ENCODE results near the gene KCTD1. TPM values are rescaled to one million over a fixed set of nuclear protein-coding genes. Genes with fewer than 3 reads are reported as not detected.
A peak's percentile ranks its signal among the peaks of the same experiment; 100 is the strongest.

Gene KCTD1
- total RNA-seq, 1 donor from 2014 or later = 3.7 TPM

GRCh38 chr18:26550998-26551694 is 2.8 kb upstream of the KCTD1 start:
- no peaks in the 10 kb centered on the region for H3K9me3 ChIP-seq (ENCODE audit: control insufficient read depth in 3 of 3, low read length in 3 of 3)
- H3K4me1 ChIP-seq (ENCODE audit: control insufficient read depth in 3 of 3, insufficient read depth in 3 of 3, low read length in 3 of 3) = peaks cover 16 to 34% (median 18%) of the 10 kb centered on the region in 3 donors
- H3K4me3 ChIP-seq (ENCODE audit: low read length in 3 of 3) = peak overlapping the region in 2 of 3 donors; percentile 82
- H3K36me3 ChIP-seq (ENCODE audit: control insufficient read depth in 3 of 3, insufficient read depth in 3 of 3, low read length in 3 of 3) = peaks cover 0 to 3% (median 0%) of the 10 kb centered on the region in 3 donors
- H3K27me3 ChIP-seq (ENCODE audit: control insufficient read depth in 3 of 3, insufficient read depth in 3 of 3, low read length in 3 of 3) = peaks cover 4 to 20% (median 15%) of the 10 kb centered on the region in 3 donors
- no peak overlapping the region for H3K27ac ChIP-seq (ENCODE audit: low read depth, low read length)
- peak overlapping the region in 1 of 3 donors; percentile 33 for H3K9ac ChIP-seq (ENCODE audit: low read depth in 1 of 3, low read length in 3 of 3)

GRCh38 chr18:26549263-26550094 is 1.1 kb upstream of the KCTD1 start:
- H3K9me3 ChIP-seq (ENCODE audit: control insufficient read depth in 3 of 3, low read length in 3 of 3) = no peaks in the 10 kb centered on the region
- H3K9ac ChIP-seq (ENCODE audit: low read depth in 1 of 3, low read length in 3 of 3) = peak overlapping the region; percentile 20 to 80 (median 64)
- H3K36me3 ChIP-seq (ENCODE audit: control insufficient read depth in 3 of 3, insufficient read depth in 3 of 3, low read length in 3 of 3) = peaks cover 0 to 3% (median 0%) of the 10 kb centered on the region in 3 donors
- H3K4me1 ChIP-seq (ENCODE audit: control insufficient read depth in 3 of 3, insufficient read depth in 3 of 3, low read length in 3 of 3) = peaks cover 23 to 47% (median 28%) of the 10 kb centered on the region in 3 donors
- H3K27ac ChIP-seq (ENCODE audit: low read depth, low read length) = peak overlapping the region; percentile 36
- H3K27me3 ChIP-seq (ENCODE audit: control insufficient read depth in 3 of 3, insufficient read depth in 3 of 3, low read length in 3 of 3) = peaks cover 4 to 20% (median 15%) of the 10 kb centered on the region in 3 donors
- peak overlapping the region; percentile 70 to 82 (median 82) for H3K4me3 ChIP-seq (ENCODE audit: low read length in 3 of 3)

- H3K27ac ChIP-seq (ENCODE audit: low read depth, low read length) = no peak overlapping the region
- peaks cover 0 to 3% (median 0%) of the 10 kb centered on the region in 3 donors for H3K36me3 ChIP-seq (ENCODE audit: control insufficient read depth in 3 of 3, insufficient read depth in 3 of 3, low read length in 3 of 3)
- no peaks in the 10 kb centered on the region for H3K9me3 ChIP-seq (ENCODE audit: control insufficient read depth in 3 of 3, low read length in 3 of 3)
- H3K4me3 ChIP-seq (ENCODE audit: low read length in 3 of 3) = peak overlapping the region; percentile 75 to 82 (median 82)
- peaks cover 4 to 18% (median 15%) of the 10 kb centered on the region in 3 donors for H3K27me3 ChIP-seq (ENCODE audit: control insufficient read depth in 3 of 3, insufficient read depth in 3 of 3, low read length in 3 of 3)
- peak overlapping the region; percentile 50 to 80 (median 51) for H3K9ac ChIP-seq (ENCODE audit: low read depth in 1 of 3, low read length in 3 of 3)
- H3K4me1 ChIP-seq (ENCODE audit: control insufficient read depth in 3 of 3, insufficient read depth in 3 of 3, low read length in 3 of 3) = peaks cover 23 to 47% (median 32%) of the 10 kb centered on the region in 3 donors
Observed at GRCh38 chr18:26547646-26548414, 523 bp downstream of the KCTD1 start.

- Histone ChIP-seq H3K4me1 (ENCODE audit: control insufficient read depth in 3 of 3, insufficient read depth in 3 of 3, low read length in 3 of 3) (peaks cover 23 to 47% (median 32%) of the 10 kb centered on the region in 3 donors), H3K36me3 (ENCODE audit: control insufficient read depth in 3 of 3, insufficient read depth in 3 of 3, low read length in 3 of 3) (peaks cover 0 to 3% (median 0%) of the 10 kb centered on the region in 3 donors), H3K4me3 (ENCODE audit: low read length in 3 of 3) (peak overlapping the region; percentile 75 to 82 (median 82)), H3K27me3 (ENCODE audit: control insufficient read depth in 3 of 3, insufficient read depth in 3 of 3, low read length in 3 of 3) (peaks cover 4 to 15% (median 15%) of the 10 kb centered on the region in 3 donors), H3K27ac (ENCODE audit: low read depth, low read length) (no peak overlapping the region), H3K9ac (ENCODE audit: low read depth in 1 of 3, low read length in 3 of 3) (peak overlapping the region in 1 of 3 donors; percentile 50), H3K9me3 (ENCODE audit: control insufficient read depth in 3 of 3, low read length in 3 of 3) (no peaks in the 10 kb centered on the region)
Observed at GRCh38 chr18:26546875-26547645, 1.3 kb downstream of the KCTD1 start.

GRCh38 chr18:26546170-26546874 is 2.0 kb downstream of the KCTD1 start:
- Histone ChIP-seq H3K9ac (ENCODE audit: low read depth in 1 of 3, low read length in 3 of 3) (no peak overlapping the region), H3K9me3 (ENCODE audit: control insufficient read depth in 3 of 3, low read length in 3 of 3) (no peaks in the 10 kb centered on the region), H3K4me3 (ENCODE audit: low read length in 3 of 3) (peak overlapping the region; percentile 17 to 54 (median 46)), H3K27ac (ENCODE audit: low read depth, low read length) (no peak overlapping the region), H3K36me3 (ENCODE audit: control insufficient read depth in 3 of 3, insufficient read depth in 3 of 3, low read length in 3 of 3) (peaks cover 0 to 3% (median 0%) of the 10 kb centered on the region in 3 donors), H3K27me3 (ENCODE audit: control insufficient read depth in 3 of 3, insufficient read depth in 3 of 3, low read length in 3 of 3) (peaks cover 4 to 13% (median 8%) of the 10 kb centered on the region in 3 donors), H3K4me1 (ENCODE audit: control insufficient read depth in 3 of 3, insufficient read depth in 3 of 3, low read length in 3 of 3) (peaks cover 23 to 46% (median 32%) of the 10 kb centered on the region in 3 donors)

DNA sequence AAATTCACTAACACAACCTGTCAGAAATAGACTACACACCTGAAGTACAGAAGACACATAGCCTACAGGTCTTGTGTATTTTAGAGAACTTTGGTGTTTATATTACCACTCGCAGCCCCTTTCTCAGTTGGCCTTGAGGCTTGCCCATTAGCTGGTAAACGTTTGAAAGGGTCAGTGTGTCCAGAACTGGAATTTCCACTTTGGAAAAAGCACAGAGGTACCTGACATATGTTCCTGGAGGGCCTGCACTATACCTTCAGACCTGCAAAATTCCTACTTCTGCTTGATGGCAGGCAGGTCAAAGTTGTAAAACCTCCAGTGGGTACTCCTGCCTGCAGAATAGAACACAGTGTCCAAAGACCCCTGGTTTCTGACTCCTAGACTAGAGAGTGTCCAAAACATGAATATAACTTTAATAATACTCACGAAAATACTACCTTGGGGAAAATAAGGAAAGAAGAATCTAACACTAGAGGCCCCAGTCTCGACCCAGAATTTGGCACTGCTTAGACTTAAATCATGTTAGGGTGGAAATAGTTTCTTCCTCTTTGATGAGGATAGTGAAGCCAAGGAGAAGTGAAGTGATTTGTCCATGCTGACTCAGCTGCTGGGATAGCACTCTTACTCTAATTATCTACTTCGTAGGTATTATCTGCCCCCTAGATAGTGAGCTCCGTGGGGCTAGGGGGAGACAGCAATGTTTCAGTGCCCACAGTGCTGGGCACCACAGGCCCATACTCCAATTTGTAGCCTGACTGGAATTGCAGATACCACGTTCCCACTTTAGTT is 2.8 kb downstream of the KCTD1 start:
- peak overlapping the region in 2 of 3 donors; percentile 35 to 50 for H3K9ac ChIP-seq (ENCODE audit: low read depth in 1 of 3, low read length in 3 of 3)
- no peak overlapping the region for H3K27ac ChIP-seq (ENCODE audit: low read depth, low read length)
- H3K4me3 ChIP-seq (ENCODE audit: low read length in 3 of 3) = peak overlapping the region; percentile 17 to 54 (median 46)
- H3K4me1 ChIP-seq (ENCODE audit: control insufficient read depth in 3 of 3, insufficient read depth in 3 of 3, low read length in 3 of 3) = peaks cover 17 to 38% (median 30%) of the 10 kb centered on the region in 3 donors
- peaks cover 0 to 3% (median 0%) of the 10 kb centered on the region in 3 donors for H3K36me3 ChIP-seq (ENCODE audit: control insufficient read depth in 3 of 3, insufficient read depth in 3 of 3, low read length in 3 of 3)
- peaks cover 1 to 7% (median 3%) of the 10 kb centered on the region in 3 donors for H3K27me3 ChIP-seq (ENCODE audit: control insufficient read depth in 3 of 3, insufficient read depth in 3 of 3, low read length in 3 of 3)
- H3K9me3 ChIP-seq (ENCODE audit: control insufficient read depth in 3 of 3, low read length in 3 of 3) = no peaks in the 10 kb centered on the region

GRCh38 chr18:26544451-26544850 is 3.9 kb downstream of the KCTD1 start:
- Histone ChIP-seq H3K36me3 (ENCODE audit: control insufficient read depth in 3 of 3, insufficient read depth in 3 of 3, low read length in 3 of 3) (peaks cover 0 to 3% (median 0%) of the 10 kb centered on the region in 3 donors), H3K27me3 (ENCODE audit: control insufficient read depth in 3 of 3, insufficient read depth in 3 of 3, low read length in 3 of 3) (no peaks in the 10 kb centered on the region), H3K9me3 (ENCODE audit: control insufficient read depth in 3 of 3, low read length in 3 of 3) (no peaks in the 10 kb centered on the region), H3K4me1 (ENCODE audit: control insufficient read depth in 3 of 3, insufficient read depth in 3 of 3, low read length in 3 of 3) (peaks cover 9 to 28% (median 22%) of the 10 kb centered on the region in 3 donors), H3K4me3 (ENCODE audit: low read length in 3 of 3) (no peak overlapping the region), H3K27ac (ENCODE audit: low read depth, low read length) (no peak overlapping the region), H3K9ac (ENCODE audit: low read depth in 1 of 3, low read length in 3 of 3) (no peak overlapping the region)

GRCh38 chr18:26543373-26543772 is 5.0 kb downstream of the KCTD1 start:
- Histone ChIP-seq H3K27ac (ENCODE audit: low read depth, low read length) (no peak overlapping the region), H3K36me3 (ENCODE audit: control insufficient read depth in 3 of 3, insufficient read depth in 3 of 3, low read length in 3 of 3) (peaks cover 0 to 3% (median 0%) of the 10 kb centered on the region in 3 donors), H3K4me1 (ENCODE audit: control insufficient read depth in 3 of 3, insufficient read depth in 3 of 3, low read length in 3 of 3) (peaks cover 9 to 28% (median 22%) of the 10 kb centered on the region in 3 donors), H3K9ac (ENCODE audit: low read depth in 1 of 3, low read length in 3 of 3) (no peak overlapping the region), H3K4me3 (ENCODE audit: low read length in 3 of 3) (no peak overlapping the region), H3K9me3 (ENCODE audit: control insufficient read depth in 3 of 3, low read length in 3 of 3) (no peaks in the 10 kb centered on the region), H3K27me3 (ENCODE audit: control insufficient read depth in 3 of 3, insufficient read depth in 3 of 3, low read length in 3 of 3) (no peaks in the 10 kb centered on the region)

All from skeletal muscle tissue (tissue), 4 donors.